ENCODE measurements around the gene ZDHHC11B.
"Not testable (repeated sequence)": the region's sequence is repeated elsewhere in the genome, so short reads cannot be mapped to it uniquely, and the experiment has no call there.

The ZDHHC11B gene

GRCh38 chr5:693271-694041, 91.1 kb downstream of the ZDHHC11B start, which contains the start of gene TPPP:
TSS of gene TPPP (minus strand) at chr5:693352. CDS start at chr5:678060, 15,292 bp downstream.
- DNase-seq (ENCODE audit: low read depth): peak; percentile 31
- H3K4me3 ChIP-seq (ENCODE audit: low read depth, low read length): peak within 1 kb of the TSS; percentile 17

DNA sequence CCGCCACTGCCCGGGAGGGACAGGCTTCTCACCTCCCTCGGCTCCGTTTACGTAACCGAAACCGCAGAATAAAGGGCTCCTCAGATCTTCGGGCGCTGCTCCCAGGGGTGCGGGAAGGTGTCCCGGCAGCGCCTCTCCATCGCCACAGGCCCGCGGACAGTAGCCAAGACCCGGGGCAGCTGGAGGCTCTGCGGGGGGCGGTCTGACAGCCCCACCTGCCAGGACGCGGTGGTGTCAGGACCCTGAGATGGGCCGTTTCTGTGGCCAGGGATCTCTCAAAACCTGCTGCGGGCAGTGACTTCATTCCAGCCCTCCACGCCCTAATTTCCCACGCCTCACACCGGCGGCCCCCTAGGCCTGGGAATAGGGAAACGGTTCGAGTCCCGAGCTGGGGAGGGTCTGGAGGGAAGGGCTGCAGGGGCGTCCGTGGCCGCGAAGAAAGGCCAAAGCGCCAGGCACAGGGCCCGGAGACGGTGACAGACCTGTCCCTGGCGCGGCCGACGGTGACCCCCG, 91.9 kb downstream of the ZDHHC11B start:
- not testable (repeated sequence) for H3K4me3 ChIP-seq (ENCODE audit: low read depth, low read length); DNase-seq (ENCODE audit: low read depth)

DNA sequence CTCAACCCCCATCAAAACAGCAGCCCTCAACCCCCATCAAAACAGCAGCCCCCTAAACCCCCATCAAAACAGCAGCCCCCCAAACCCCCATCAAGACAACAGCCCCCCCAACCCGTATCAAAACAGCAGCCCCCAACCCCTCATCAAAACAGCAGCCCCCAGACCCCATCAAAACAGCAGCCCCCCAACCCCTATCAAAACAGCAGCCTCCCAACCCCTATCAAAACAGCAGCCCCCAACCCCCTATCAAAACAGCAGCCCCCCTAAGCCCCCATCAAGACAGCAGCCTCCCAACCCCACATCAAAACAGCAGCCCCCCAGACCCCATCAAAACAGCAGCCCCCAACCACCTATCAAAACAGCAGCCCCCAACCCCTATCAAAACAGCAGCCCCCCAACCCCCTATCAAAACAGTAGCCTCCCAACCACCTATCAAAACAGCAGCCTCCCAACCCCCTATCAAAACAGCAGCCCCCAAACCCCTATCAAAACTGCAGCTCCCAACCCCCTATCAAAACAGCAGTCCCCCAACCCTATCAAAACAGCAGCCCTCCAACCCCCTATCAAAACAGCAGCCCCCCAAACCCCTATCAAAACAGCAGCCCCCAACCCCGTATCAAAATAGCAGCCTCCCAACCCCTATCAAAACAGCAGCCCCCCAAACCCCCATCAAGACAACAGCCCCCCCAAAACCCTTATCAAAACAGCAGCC, 92.6 kb downstream of the ZDHHC11B start:
- TF ChIP-seq, protein P1, sequence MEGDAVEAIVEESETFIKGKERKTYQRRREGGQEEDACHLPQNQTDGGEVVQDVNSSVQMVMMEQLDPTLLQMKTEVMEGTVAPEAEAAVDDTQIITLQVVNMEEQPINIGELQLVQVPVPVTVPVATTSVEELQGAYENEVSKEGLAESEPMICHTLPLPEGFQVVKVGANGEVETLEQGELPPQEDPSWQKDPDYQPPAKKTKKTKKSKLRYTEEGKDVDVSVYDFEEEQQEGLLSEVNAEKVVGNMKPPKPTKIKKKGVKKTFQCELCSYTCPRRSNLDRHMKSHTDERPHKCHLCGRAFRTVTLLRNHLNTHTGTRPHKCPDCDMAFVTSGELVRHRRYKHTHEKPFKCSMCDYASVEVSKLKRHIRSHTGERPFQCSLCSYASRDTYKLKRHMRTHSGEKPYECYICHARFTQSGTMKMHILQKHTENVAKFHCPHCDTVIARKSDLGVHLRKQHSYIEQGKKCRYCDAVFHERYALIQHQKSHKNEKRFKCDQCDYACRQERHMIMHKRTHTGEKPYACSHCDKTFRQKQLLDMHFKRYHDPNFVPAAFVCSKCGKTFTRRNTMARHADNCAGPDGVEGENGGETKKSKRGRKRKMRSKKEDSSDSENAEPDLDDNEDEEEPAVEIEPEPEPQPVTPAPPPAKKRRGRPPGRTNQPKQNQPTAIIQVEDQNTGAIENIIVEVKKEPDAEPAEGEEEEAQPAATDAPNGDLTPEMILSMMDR (conservative IDR thresholded peaks at IDR 0.05; ENCODE audit: low read depth, low read length): no peak
- no peak for DNase-seq (ENCODE audit: low read depth)
- H3K4me3 ChIP-seq (ENCODE audit: low read depth, low read length): no peak overlapping the region

- DNase-seq (ENCODE audit: low read depth): not testable (repeated sequence)
Observed at GRCh38 chr5:691049-691448, 93.5 kb downstream of the ZDHHC11B start.

DNA sequence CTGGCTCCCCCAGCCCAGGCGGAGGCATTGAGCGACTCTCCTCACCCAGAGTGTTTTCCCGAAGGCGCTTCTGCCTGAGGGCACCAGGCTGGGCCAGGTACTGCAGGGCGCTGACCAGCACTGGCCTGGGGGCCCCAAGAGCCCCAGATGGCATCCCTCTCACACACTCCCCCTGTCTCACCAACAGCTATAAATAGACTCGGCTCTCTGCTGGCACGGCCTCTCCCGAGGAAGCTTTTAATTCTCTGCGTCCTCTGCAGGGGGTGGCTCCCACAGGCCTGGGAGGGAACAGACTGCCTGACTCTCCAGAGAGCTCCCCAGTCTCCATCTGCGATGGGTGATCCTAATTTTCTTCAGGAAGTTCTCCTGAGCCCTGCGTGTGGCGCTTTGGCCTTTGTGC, 94.2 kb downstream of the ZDHHC11B start:
- not testable (repeated sequence) for DNase-seq (ENCODE audit: low read depth); H3K4me3 ChIP-seq (ENCODE audit: low read depth, low read length)

More at GRCh38 chr5:691049-691448, 93.5 kb downstream of the ZDHHC11B start:
- H3K4me3 ChIP-seq (ENCODE audit: low read depth, low read length): not testable (repeated sequence)

DNA sequence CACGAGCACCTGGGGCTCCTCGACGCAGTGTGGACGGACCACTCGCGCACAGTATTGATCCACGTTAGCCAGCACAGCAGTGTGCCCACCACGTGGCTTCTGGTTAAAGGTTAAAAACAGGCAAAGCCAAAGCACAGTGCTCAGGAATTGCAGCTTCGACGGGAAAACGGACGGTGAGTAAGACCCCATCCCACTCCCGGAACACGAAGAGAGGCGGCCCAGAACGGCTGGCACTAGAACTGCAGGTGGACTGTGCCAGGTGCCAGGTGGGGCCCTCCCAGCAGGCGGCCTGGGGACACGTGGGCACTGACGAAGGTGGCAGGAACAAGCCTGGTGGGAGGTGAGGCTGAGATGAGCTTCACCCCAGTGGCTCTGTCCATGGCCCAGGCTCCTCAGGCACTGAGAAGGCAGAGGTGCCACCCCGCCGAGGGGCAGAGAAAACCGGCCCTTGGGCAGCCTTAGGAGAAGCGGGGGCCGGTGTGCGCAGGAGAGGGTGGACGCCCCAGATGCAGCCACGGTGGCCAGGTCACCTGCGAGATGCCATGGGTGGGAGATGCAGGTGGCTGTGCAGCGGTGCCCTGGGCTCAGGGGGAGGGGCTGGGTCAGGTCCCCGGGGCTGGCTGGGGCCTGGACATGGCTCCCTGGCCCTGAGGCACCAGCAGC, 96.0 kb downstream of the ZDHHC11B start:
- H3K4me3 ChIP-seq (ENCODE audit: low read depth, low read length); DNase-seq (ENCODE audit: low read depth): not testable (repeated sequence)

- DNase-seq (ENCODE audit: low read depth); H3K4me3 ChIP-seq (ENCODE audit: low read depth, low read length): not testable (repeated sequence)
Observed at GRCh38 chr5:686936-687335, 97.6 kb downstream of the ZDHHC11B start.

DNA sequence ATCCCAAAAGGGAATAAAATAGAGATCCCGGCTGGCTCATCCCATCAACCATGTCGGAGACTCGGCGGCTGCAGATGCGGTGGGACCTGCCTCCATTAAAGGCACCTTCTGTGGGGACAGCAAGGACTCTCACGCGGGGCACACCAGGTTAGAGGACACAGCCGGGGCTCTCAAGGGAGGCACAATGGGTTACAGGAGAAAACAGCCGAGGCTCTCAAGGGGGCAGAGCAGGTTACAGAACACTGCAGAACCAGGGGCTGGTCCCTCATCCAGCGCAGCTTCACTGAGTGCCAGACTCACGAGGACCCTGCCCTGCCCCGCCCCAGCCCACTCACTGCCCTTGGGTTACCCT, 98.4 kb downstream of the ZDHHC11B start:
- not testable (repeated sequence) for H3K4me3 ChIP-seq (ENCODE audit: low read depth, low read length); DNase-seq (ENCODE audit: low read depth)

GRCh38 chr5:685262-686171, 99.0 kb downstream of the ZDHHC11B start:
- H3K4me3 ChIP-seq (ENCODE audit: low read depth, low read length): no peak overlapping the region
- DNase-seq (ENCODE audit: low read depth): no peak
- TF ChIP-seq, protein P1 (conservative IDR thresholded peaks at IDR 0.05; ENCODE audit: low read depth, low read length): no peak

DNA sequence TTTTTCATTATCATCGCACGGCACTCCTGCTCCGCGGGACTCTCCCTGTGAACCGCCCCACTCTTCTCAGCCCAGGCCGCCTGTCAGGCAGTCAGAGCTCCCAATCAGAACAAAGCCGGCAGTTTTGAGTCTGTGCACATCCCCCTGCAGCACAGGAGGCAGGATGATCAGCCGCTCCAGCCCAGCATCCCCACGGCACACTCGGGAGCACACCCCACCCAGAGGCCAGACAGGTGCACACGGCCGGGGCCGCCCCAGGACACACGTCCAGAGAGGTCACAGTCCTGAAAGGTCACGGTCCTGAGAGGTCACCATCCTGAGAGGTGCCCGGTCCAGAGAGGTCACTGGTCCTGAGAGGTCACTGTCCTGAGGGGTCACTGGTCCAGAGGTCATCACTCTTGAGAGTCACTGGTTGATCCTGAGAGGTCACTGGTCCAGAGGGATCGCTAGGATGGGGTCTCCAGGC, 99.7 kb downstream of the ZDHHC11B start:
- no peak for DNase-seq (ENCODE audit: low read depth)

More for the DNA sequence above, 99.7 kb downstream of the ZDHHC11B start:
- H3K4me3 ChIP-seq (ENCODE audit: low read depth, low read length): no peak overlapping the region
- TF ChIP-seq, protein P1 (conservative IDR thresholded peaks at IDR 0.05; ENCODE audit: low read depth, low read length): no peak

Data from choroid plexus epithelial cell (primary cell).